Bronchus fibroblast of lung (primary cell): Measurements from ENCODE around the gene MTCP1. TPM values are rescaled to one million over a fixed set of nuclear protein-coding genes. Genes with fewer than 3 reads are reported as not detected.

Experiments
- total RNA-seq: library from RNA; depleted of rRNA; stranded (reverse); fragments of >200 nt; gene quantifications from 2 replicates; pipeline ENCODE4 v1.2.3, GENCODE V29; 2015

MTCP1 gene, protein sequence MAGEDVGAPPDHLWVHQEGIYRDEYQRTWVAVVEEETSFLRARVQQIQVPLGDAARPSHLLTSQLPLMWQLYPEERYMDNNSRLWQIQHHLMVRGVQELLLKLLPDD
- 0.59 and 1.5 TPM in 2 replicates for total RNA-seq

DNA sequence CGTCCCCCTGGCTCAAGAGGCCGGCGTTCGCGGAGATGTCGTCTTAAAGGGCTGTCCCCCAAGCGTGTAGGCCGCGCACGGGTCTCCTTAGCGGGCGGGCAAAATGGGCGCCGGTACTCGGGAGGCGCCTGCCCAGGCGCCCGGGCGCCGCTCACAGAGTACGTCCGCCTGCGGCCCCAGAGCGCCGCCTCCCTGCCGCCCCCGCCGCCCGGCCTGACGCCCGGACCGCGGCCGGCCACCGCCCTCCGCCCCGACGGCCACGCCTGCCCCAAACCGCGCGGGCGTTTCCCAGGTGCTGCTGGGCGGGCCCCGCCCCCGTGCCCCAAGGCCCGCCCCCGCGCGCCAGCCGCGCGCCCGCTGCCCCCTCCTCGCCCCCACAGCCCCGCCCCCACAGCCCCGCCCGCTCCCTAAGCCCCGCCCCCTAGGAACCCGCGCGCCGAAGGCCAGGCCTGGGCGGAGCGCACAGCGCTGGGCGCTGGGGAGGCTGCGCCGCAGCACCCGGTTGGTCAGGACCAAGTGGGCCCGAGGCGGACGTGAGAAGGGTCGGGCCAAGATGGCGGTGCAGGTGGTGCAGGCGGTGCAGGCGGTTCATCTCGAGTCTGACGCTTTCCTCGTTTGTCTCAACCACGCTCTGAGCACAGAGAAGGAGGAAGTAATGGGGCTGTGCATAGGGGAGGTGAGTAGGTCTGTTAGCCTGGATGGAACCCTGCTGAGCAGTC is at the start of gene MTCP1, which contains the start of the genes BRCC3 and CMC4:
Gene MTCP1, minus strand, starts transcription at position 162 of the 719 bp plus-strand sequence. CDS start 5,126 bp downstream, outside the sequence.
Gene BRCC3, plus strand, starts transcription at position 534 of the 719 bp plus-strand sequence. Its CDS starts 20 bp downstream, at position 554.
Gene CMC4, minus strand, starts transcription at position 162 of the 719 bp plus-strand sequence. CDS start 7,113 bp downstream, outside the sequence.

GRCh38 chrX:155026727-155027508 is 44.0 kb downstream of the MTCP1 start, which contains the start of gene FUNDC2:
FUNDC2 (plus strand) TSS chrX:155026844; CDS start chrX:155026939, 95 bp downstream.

GRCh38 chrX:155022585-155022984 is 48.4 kb downstream of the MTCP1 start, which contains the start of gene F8:
F8 (minus strand) TSS chrX:155022723; CDS start chrX:155022552, 171 bp downstream.

Other genes starting within 250 kb of the MTCP1 start
- gene SMIM9, start 236.5 kb downstream of the MTCP1 start, total RNA-seq = not detected in 2 replicates
- gene F8A1, start 184.8 kb downstream of the MTCP1 start, total RNA-seq = 1.5 and 2.4 TPM in 2 replicates
- 1.0 TPM in 2 replicates for gene F8, start 48.4 kb downstream of the MTCP1 start, total RNA-seq
- 25.1 and 27.2 TPM in 2 replicates for gene FUNDC2, start 44.3 kb downstream of the MTCP1 start, total RNA-seq
- gene CMC4, start within 50 bp of the MTCP1 start, total RNA-seq = 12.6 and 16.6 TPM in 2 replicates
- 7.4 and 8.0 TPM in 2 replicates for gene BRCC3, start 372 bp upstream of the MTCP1 start, total RNA-seq
- gene VBP1, start 145.3 kb upstream of the MTCP1 start, total RNA-seq = 48.8 and 58.5 TPM in 2 replicates
- gene RAB39B, start 193.4 kb upstream of the MTCP1 start, total RNA-seq = 0.59 and 1.7 TPM in 2 replicates